ENCODE results near the gene ACOX1.

ACOX1 gene

GRCh38 chr17:76000755-76001521 lies 22.0 kb upstream of the ACOX1 start, which contains the start of gene CDK3:
TSS of gene CDK3 (plus strand) at chr17:76000855. CDS start at chr17:76001426, 571 bp downstream.
- Mint-ChIP-seq H3K36me3 (no peaks in the 10 kb centered on the region), H3K4me3 (no peak within 1 kb of the TSS), H3K9me3 (ENCODE audit: low read depth) (no peaks in the 10 kb centered on the region), H3K27ac (no peak within 1 kb of the TSS), H3K4me1 (ENCODE audit: low read depth) (peaks cover 13% of the 10 kb centered on the region), H3K27me3 (no peaks in the 10 kb centered on the region)

GRCh38 chr17:76000016-76000754 lies 21.2 kb upstream of the ACOX1 start:
- H3K9me3 Mint-ChIP-seq (ENCODE audit: low read depth), result no peaks in the 10 kb centered on the region
- no peaks in the 10 kb centered on the region for H3K36me3 Mint-ChIP-seq
- no peaks in the 10 kb centered on the region for H3K27me3 Mint-ChIP-seq
- no peak overlapping the region for H3K4me3 Mint-ChIP-seq
- H3K27ac Mint-ChIP-seq, result no peak overlapping the region
- H3K4me1 Mint-ChIP-seq (ENCODE audit: low read depth), result peaks cover 13% of the 10 kb centered on the region

GRCh38 chr17:75998327-75998795 lies 19.4 kb upstream of the ACOX1 start:
- Mint-ChIP-seq H3K27me3 (no peaks in the 10 kb centered on the region), H3K27ac (no peak overlapping the region), H3K4me3 (no peak overlapping the region)

GRCh38 chr17:75996665-75997590 lies 18.0 kb upstream of the ACOX1 start:
- Mint-ChIP-seq H3K27ac (peak overlapping the region; percentile 81), H3K4me3 (peak overlapping the region; percentile 54), H3K36me3 (no peaks in the 10 kb centered on the region), H3K27me3 (no peaks in the 10 kb centered on the region), H3K4me1 (ENCODE audit: low read depth) (peaks cover 13% of the 10 kb centered on the region), H3K9me3 (ENCODE audit: low read depth) (no peaks in the 10 kb centered on the region)

More at GRCh38 chr17:75998327-75998795, 19.4 kb upstream of the ACOX1 start:
- Mint-ChIP-seq H3K9me3 (ENCODE audit: low read depth) (no peaks in the 10 kb centered on the region), H3K36me3 (no peaks in the 10 kb centered on the region), H3K4me1 (ENCODE audit: low read depth) (peaks cover 13% of the 10 kb centered on the region)

- Mint-ChIP-seq H3K4me3 (no peak overlapping the region), H3K27ac (no peak overlapping the region), H3K4me1 (ENCODE audit: low read depth) (peaks cover 13% of the 10 kb centered on the region), H3K36me3 (peaks cover 4% of the 10 kb centered on the region), H3K27me3 (no peaks in the 10 kb centered on the region), H3K9me3 (ENCODE audit: low read depth) (no peaks in the 10 kb centered on the region)
These were observed 16.5 kb upstream of the ACOX1 start for GRCh38 chr17:75995385-75995925.

- H3K9me3 Mint-ChIP-seq (ENCODE audit: low read depth), result no peaks in the 10 kb centered on the region
- peaks cover 4% of the 10 kb centered on the region for H3K36me3 Mint-ChIP-seq
- no peak overlapping the region for H3K27ac Mint-ChIP-seq
These were observed 15.9 kb upstream of the ACOX1 start for GRCh38 chr17:75994802-75995370.

GRCh38 chr17:75991396-75991795 lies 12.4 kb upstream of the ACOX1 start:
- Mint-ChIP-seq H3K4me1 (ENCODE audit: low read depth) (peaks cover under 1% of the 10 kb centered on the region), H3K4me3 (no peak overlapping the region), H3K27ac (no peak overlapping the region), H3K9me3 (ENCODE audit: low read depth) (no peaks in the 10 kb centered on the region), H3K36me3 (peaks cover 4% of the 10 kb centered on the region), H3K27me3 (no peaks in the 10 kb centered on the region)

More at GRCh38 chr17:75994802-75995370, 15.9 kb upstream of the ACOX1 start:
- Mint-ChIP-seq H3K27me3 (no peaks in the 10 kb centered on the region), H3K4me1 (ENCODE audit: low read depth) (peaks cover 13% of the 10 kb centered on the region), H3K4me3 (no peak overlapping the region)

- H3K27me3 Mint-ChIP-seq, result no peaks in the 10 kb centered on the region
- no peaks in the 10 kb centered on the region for H3K9me3 Mint-ChIP-seq (ENCODE audit: low read depth)
- no peak overlapping the region for H3K4me3 Mint-ChIP-seq
- H3K4me1 Mint-ChIP-seq (ENCODE audit: low read depth), result peaks cover 3% of the 10 kb centered on the region
- no peak overlapping the region for H3K27ac Mint-ChIP-seq
- peaks cover 8% of the 10 kb centered on the region for H3K36me3 Mint-ChIP-seq
These were observed 8.1 kb upstream of the ACOX1 start for GRCh38 chr17:75987041-75987440.

GRCh38 chr17:75985986-75986385 lies 7.0 kb upstream of the ACOX1 start:
- no peaks in the 10 kb centered on the region for H3K9me3 Mint-ChIP-seq (ENCODE audit: low read depth)
- H3K27me3 Mint-ChIP-seq, result no peaks in the 10 kb centered on the region
- H3K36me3 Mint-ChIP-seq, result peaks cover 4% of the 10 kb centered on the region
- no peak overlapping the region for H3K27ac Mint-ChIP-seq
- H3K4me1 Mint-ChIP-seq (ENCODE audit: low read depth), result peaks cover 5% of the 10 kb centered on the region
- H3K4me3 Mint-ChIP-seq, result no peak overlapping the region

GRCh38 chr17:75983501-75984181 lies 4.7 kb upstream of the ACOX1 start:
- Mint-ChIP-seq H3K36me3 (peaks cover 4% of the 10 kb centered on the region), H3K27me3 (no peaks in the 10 kb centered on the region), H3K4me3 (no peak overlapping the region), H3K4me1 (ENCODE audit: low read depth) (peaks cover 15% of the 10 kb centered on the region), H3K27ac (no peak overlapping the region), H3K9me3 (ENCODE audit: low read depth) (no peaks in the 10 kb centered on the region)

GRCh38 chr17:75981019-75981615 lies 2.2 kb upstream of the ACOX1 start:
- peak overlapping the region; percentile 99 for H3K4me3 Mint-ChIP-seq
- H3K36me3 Mint-ChIP-seq, result peaks cover 4% of the 10 kb centered on the region
- H3K27ac Mint-ChIP-seq, result peak overlapping the region; percentile 100
- no peaks in the 10 kb centered on the region for H3K9me3 Mint-ChIP-seq (ENCODE audit: low read depth)
- H3K4me1 Mint-ChIP-seq (ENCODE audit: low read depth), result peaks cover 31% of the 10 kb centered on the region
- no peaks in the 10 kb centered on the region for H3K27me3 Mint-ChIP-seq

GRCh38 chr17:75980188-75981018 lies 1.4 kb upstream of the ACOX1 start:
- no peaks in the 10 kb centered on the region for H3K27me3 Mint-ChIP-seq
- H3K27ac Mint-ChIP-seq, result peak overlapping the region; percentile 100
- H3K36me3 Mint-ChIP-seq, result peaks cover 2% of the 10 kb centered on the region
- peak overlapping the region; percentile 99 for H3K4me3 Mint-ChIP-seq
- peaks cover 38% of the 10 kb centered on the region for H3K4me1 Mint-ChIP-seq (ENCODE audit: low read depth)
- no peaks in the 10 kb centered on the region for H3K9me3 Mint-ChIP-seq (ENCODE audit: low read depth)
